Adrenal gland (tissue), 5 donors: Measurements from ENCODE around the gene SORBS1.

Experiments
- POLR2A ChIP-seq, 2 donors: fragments of 450-650 bp; IDR thresholded peaks; one replicate each; pipeline ENCODE4 v1.6.1; 2017; ENCODE audit warnings: antibody characterized with exemption in 2 of 2, mild to moderate bottlenecking in 2 of 2, moderate library complexity in 1 of 2
- TF ChIP-seq, protein P1 (sequence below), 6 experiments: fragments of 450-650 bp in 4 of 6; fragments of 200-600 bp in 2 of 6; sonication (generic) in 1 of 6; IDR thresholded peaks; 1 replicate in 5 of 6; 2 replicates in 1 of 6; pipeline versions ENCODE4 v1.5.1 to v1.8.0; 2016 to 2021; ENCODE audit warnings: antibody characterized with exemption in 6 of 6, mild to moderate bottlenecking in 2 of 6, moderate library complexity in 1 of 6
- donor health status: DM: no; HTN: no; CAD: no.

DNA sequence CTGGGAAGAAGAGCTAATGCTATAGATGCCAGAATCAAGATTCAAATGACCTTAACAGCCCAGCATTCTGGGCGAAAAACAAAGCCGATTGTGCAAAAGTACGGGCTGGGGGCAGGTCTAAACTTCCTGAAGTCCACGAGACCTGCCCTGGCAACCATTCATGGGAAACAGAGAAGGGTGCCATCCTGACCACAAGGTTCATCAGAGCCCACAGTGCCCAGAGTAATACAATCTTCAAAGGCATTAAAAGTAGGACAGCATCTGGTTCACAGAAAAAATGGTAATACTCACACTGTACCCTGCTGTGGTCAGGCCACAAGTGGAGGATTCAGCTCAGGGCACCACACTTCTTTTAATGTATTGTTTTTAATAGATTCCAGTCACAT is 36.1 kb downstream of the SORBS1 start:
- TF ChIP-seq, protein P1, sequence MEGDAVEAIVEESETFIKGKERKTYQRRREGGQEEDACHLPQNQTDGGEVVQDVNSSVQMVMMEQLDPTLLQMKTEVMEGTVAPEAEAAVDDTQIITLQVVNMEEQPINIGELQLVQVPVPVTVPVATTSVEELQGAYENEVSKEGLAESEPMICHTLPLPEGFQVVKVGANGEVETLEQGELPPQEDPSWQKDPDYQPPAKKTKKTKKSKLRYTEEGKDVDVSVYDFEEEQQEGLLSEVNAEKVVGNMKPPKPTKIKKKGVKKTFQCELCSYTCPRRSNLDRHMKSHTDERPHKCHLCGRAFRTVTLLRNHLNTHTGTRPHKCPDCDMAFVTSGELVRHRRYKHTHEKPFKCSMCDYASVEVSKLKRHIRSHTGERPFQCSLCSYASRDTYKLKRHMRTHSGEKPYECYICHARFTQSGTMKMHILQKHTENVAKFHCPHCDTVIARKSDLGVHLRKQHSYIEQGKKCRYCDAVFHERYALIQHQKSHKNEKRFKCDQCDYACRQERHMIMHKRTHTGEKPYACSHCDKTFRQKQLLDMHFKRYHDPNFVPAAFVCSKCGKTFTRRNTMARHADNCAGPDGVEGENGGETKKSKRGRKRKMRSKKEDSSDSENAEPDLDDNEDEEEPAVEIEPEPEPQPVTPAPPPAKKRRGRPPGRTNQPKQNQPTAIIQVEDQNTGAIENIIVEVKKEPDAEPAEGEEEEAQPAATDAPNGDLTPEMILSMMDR (IDR thresholded peaks at IDR 0.05) = no peak
- TF ChIP-seq POLR2A (IDR thresholded peaks at IDR 0.05) = no peak
